Fibroblast of lung (primary cell): ENCODE results near the gene CNTNAP5. TPM values are rescaled to one million over a fixed set of nuclear protein-coding genes. Genes with fewer than 3 reads are reported as not detected.

Experiments used
- DNase-seq, 2 donors: peaks; one replicate each; pipeline versions ENCODE4 v3.0.0 to v3.0.0-alpha.2; 2010; ENCODE audit warnings: low read depth in 2 of 2
- H2AFZ ChIP-seq: 2 replicates; pipeline ENCODE4 v1.5.1; 2012; ENCODE audit warnings: low read length, control low read depth, inconsistent platforms
- H3K27ac ChIP-seq: 2 replicates; pipeline ENCODE4 v1.5.1; 2011; ENCODE audit warnings: low read length, control low read depth; ENCODE audit not compliant: insufficient read depth
- H3K27me3 ChIP-seq: 2 replicates; pipeline ENCODE4 v1.5.1; 2011; ENCODE audit warnings: mild to moderate bottlenecking, low read length; ENCODE audit not compliant: control insufficient read depth, insufficient read depth
- H3K36me3 ChIP-seq: 2 replicates; pipeline ENCODE4 v1.5.1; 2011; ENCODE audit warnings: low read length; ENCODE audit not compliant: control insufficient read depth, insufficient read depth
- H3K4me1 ChIP-seq: 2 replicates; pipeline ENCODE4 v1.5.1; 2011; ENCODE audit warnings: low read length; ENCODE audit not compliant: control insufficient read depth, insufficient read depth; ENCODE audit errors: extremely low read depth
- H3K4me2 ChIP-seq: 2 replicates; pipeline ENCODE4 v1.5.1; 2011; ENCODE audit warnings: low read length, control low read depth; ENCODE audit not compliant: insufficient read depth; ENCODE audit errors: extremely low read depth
- H3K4me3 ChIP-seq, 4 experiments: fragments of 200-600 bp in 1 of 4; sonication (generic) in 1 of 4; replicated peaks in 1 of 4; 2 replicates each; pipeline ENCODE4 v1.5.1; 2011 to 2016; ENCODE audit warnings: low read length in 4 of 4, low read depth in 3 of 4, mild to moderate bottlenecking in 3 of 4, control low read depth in 2 of 4, inconsistent platforms in 1 of 4, mixed read lengths in 1 of 4; ENCODE audit not compliant: insufficient read depth in 1 of 4; ENCODE audit errors: control extremely low read depth in 1 of 4
- H3K79me2 ChIP-seq: 2 replicates; pipeline ENCODE4 v1.5.1; 2012; ENCODE audit warnings: mild to moderate bottlenecking, low read length, inconsistent platforms; ENCODE audit not compliant: control insufficient read depth, insufficient read depth
- H3K9ac ChIP-seq: 2 replicates; pipeline ENCODE4 v1.5.1; 2011; ENCODE audit warnings: mild to moderate bottlenecking, low read length, control low read depth; ENCODE audit not compliant: insufficient read depth
- H3K9me3 ChIP-seq: 2 replicates; pipeline ENCODE4 v1.5.1; 2012; ENCODE audit warnings: low read depth, low read length; ENCODE audit not compliant: control insufficient read depth, insufficient read depth
- H4K20me1 ChIP-seq: 2 replicates; pipeline ENCODE4 v1.5.1; 2011; ENCODE audit warnings: low read length; ENCODE audit not compliant: control insufficient read depth, insufficient read depth; ENCODE audit errors: extremely low read depth
- CTCF ChIP-seq, 2 donors: IDR thresholded peaks in 1 of 2; conservative IDR thresholded peaks in 1 of 2; 1 replicate in 1 of 2; 2 replicates in 1 of 2; pipeline ENCODE4 v1.5.1; 2011 to 2012; ENCODE audit warnings: low read length in 2 of 2, control low read depth in 1 of 2, inconsistent platforms in 1 of 2, low read depth in 1 of 2, mild to moderate bottlenecking in 1 of 2
- EZH2 ChIP-seq: IDR thresholded peaks from 2 replicates; pipeline ENCODE4 v1.5.1; 2012; ENCODE audit warnings: low read length, control low read depth, mild to moderate bottlenecking; ENCODE audit errors: missing control alignments
- polyA plus RNA-seq, 2 donors: library from polyadenylated mRNA; depleted of rRNA in 1 of 2; stranded (reverse) in 1 of 2; unstranded in 1 of 2; fragments of >200 nt; gene quantifications; 2 replicates each; pipeline ENCODE4 v1.2.1, GENCODE V29; 2011 to 2012; ENCODE audit warnings: missing spikeins in 1 of 2
- total RNA-seq: library from RNA; depleted of rRNA; stranded (reverse); fragments of >200 nt; gene quantifications from 2 replicates; pipeline ENCODE4 v1.2.1, GENCODE V29; 2014

The CNTNAP5 gene
- total and polyA plus RNA-seq, 2 donors (not counting 1 experiment from before 2014, with no cell fraction given) = not detected

- no peaks in the 10 kb centered on the region for H3K79me2 ChIP-seq
- H3K36me3 ChIP-seq = no peaks in the 10 kb centered on the region
- H3K4me1 ChIP-seq = no peaks in the 10 kb centered on the region
- no peak for DNase-seq
- H3K27me3 ChIP-seq = no peaks in the 10 kb centered on the region
- H3K27ac ChIP-seq = no peak overlapping the region
- no peak overlapping the region for H3K4me3 ChIP-seq
- H3K9ac ChIP-seq = no peak overlapping the region
- no peak overlapping the region for H2AFZ ChIP-seq
- H3K4me2 ChIP-seq = no peak overlapping the region
- no peaks in the 10 kb centered on the region for H4K20me1 ChIP-seq
- no peaks in the 10 kb centered on the region for H3K9me3 ChIP-seq
- no peak for TF ChIP-seq EZH2
- TF ChIP-seq CTCF (conservative IDR thresholded peaks at IDR 0.05 in 1 of 2, IDR thresholded peaks at IDR 0.05 in 1 of 2; ENCODE audit: low read depth in 1 of 2, low read length in 2 of 2) = no peak
Observed at GRCh38 chr2:124887466-124887865, 862.4 kb downstream of the CNTNAP5 start.

- Histone ChIP-seq H3K36me3 (no peaks in the 10 kb centered on the region), H3K4me1 (no peaks in the 10 kb centered on the region), H3K27ac (no peak overlapping the region), H3K9ac (no peak overlapping the region), H3K9me3 (no peaks in the 10 kb centered on the region), H3K79me2 (no peaks in the 10 kb centered on the region), H3K27me3 (no peaks in the 10 kb centered on the region), H2AFZ (no peak overlapping the region), H4K20me1 (no peaks in the 10 kb centered on the region), H3K4me3 (no peak overlapping the region), H3K4me2 (no peak overlapping the region)
- peak; percentile 3 to 27 for DNase-seq
- no peak for TF ChIP-seq EZH2
- no peak for TF ChIP-seq CTCF (conservative IDR thresholded peaks at IDR 0.05 in 1 of 2, IDR thresholded peaks at IDR 0.05 in 1 of 2; ENCODE audit: low read depth in 1 of 2, low read length in 2 of 2)
Observed at GRCh38 chr2:124888431-124888830, 863.3 kb downstream of the CNTNAP5 start.

GRCh38 chr2:124894199-124894598 is 869.1 kb downstream of the CNTNAP5 start:
- Histone ChIP-seq H4K20me1 (no peaks in the 10 kb centered on the region), H3K4me1 (no peaks in the 10 kb centered on the region), H3K36me3 (no peaks in the 10 kb centered on the region), H3K27ac (no peak overlapping the region), H2AFZ (no peak overlapping the region), H3K9me3 (no peaks in the 10 kb centered on the region), H3K4me2 (no peak overlapping the region), H3K79me2 (no peaks in the 10 kb centered on the region), H3K4me3 (no peak overlapping the region), H3K9ac (no peak overlapping the region), H3K27me3 (no peaks in the 10 kb centered on the region)
- TF ChIP-seq EZH2 = no peak
- no peak for TF ChIP-seq CTCF (conservative IDR thresholded peaks at IDR 0.05 in 1 of 2, IDR thresholded peaks at IDR 0.05 in 1 of 2; ENCODE audit: low read depth in 1 of 2, low read length in 2 of 2)
- DNase-seq = peak in 1 of 2 donors; percentile 14
